IMR-90 (cell line): ENCODE results near the gene C20orf173. TPM values are rescaled to one million over a fixed set of nuclear protein-coding genes. Genes with fewer than 3 reads are reported as not detected.

Experiments used
- ATAC-seq: fragments of 200-7000 bp; cut with Tn5 transposase; 2 replicates; pipeline ENCODE4 v1.9.1; 2020; ENCODE audit warnings: low read depth, mild to moderate bottlenecking, moderate library complexity
- BruUV-seq: library from RNA; stranded (reverse); fragments of 400-500 nt; replicated peaks from 2 replicates; lab custom pipeline; 2021; lab: Mats Ljungman, UMichigan
- CTCF ChIA-PET: fragments of 300-600 bp; formaldehyde crosslinking; extraction: SDS; loops from one replicate; lab custom pipeline; 2021; ENCODE audit warnings: antibody characterized with exemption; lab: Yijun Ruan, JAX
- POLR2A ChIA-PET: fragments of 300-600 bp; sonication (Branson Sonifier 250); formaldehyde crosslinking; loops from one replicate; lab custom pipeline; 2022; ENCODE audit warnings: antibody characterized with exemption; ENCODE audit not compliant: unreplicated experiment; lab: Charles Lee
- DNase-seq: peaks from one replicate; pipeline ENCODE4 v3.0.0; 2013
- H2AFZ ChIP-seq: replicated peaks from 2 replicates; pipeline ENCODE3; 2013; ENCODE audit warnings: low read length, mild to moderate bottlenecking; ENCODE audit not compliant: poor library complexity
- H2AK5ac ChIP-seq: 2 replicates; pipeline ENCODE4 v1.6.1; 2013; ENCODE audit warnings: low read depth, low read length, inconsistent platforms
- H2AK9ac ChIP-seq: replicated peaks from 2 replicates; pipeline ENCODE3; 2013; ENCODE audit warnings: mild to moderate bottlenecking, low read depth, low read length, moderate library complexity; ENCODE audit not compliant: poor library complexity
- H2BK120ac ChIP-seq: 2 replicates; pipeline ENCODE4 v1.6.1; 2013; ENCODE audit warnings: low read depth, low read length, inconsistent platforms
- H2BK15ac ChIP-seq: 3 replicates; pipeline ENCODE4 v1.6.1; 2013; ENCODE audit warnings: low read depth, low read length, inconsistent platforms
- H2BK20ac ChIP-seq: 2 replicates; pipeline ENCODE4 v1.6.1; 2013; ENCODE audit warnings: low read depth, mild to moderate bottlenecking, inconsistent platforms, low read length, moderate library complexity
- H2BK5ac ChIP-seq: 2 replicates; pipeline ENCODE4 v1.6.1; 2013; ENCODE audit warnings: mild to moderate bottlenecking, low read depth, low read length, inconsistent platforms; ENCODE audit not compliant: poor library complexity, severe bottlenecking
- H3K14ac ChIP-seq: replicated peaks from 2 replicates; pipeline ENCODE4 v1.6.1; 2013; ENCODE audit warnings: low read depth, low read length, inconsistent platforms
- H3K18ac ChIP-seq: 2 replicates; pipeline ENCODE4 v1.6.1; 2013; ENCODE audit warnings: low read depth, low read length, control low read depth
- H3K23ac ChIP-seq: 2 replicates; pipeline ENCODE4 v1.6.1; 2013; ENCODE audit warnings: low read depth, low read length, inconsistent platforms
- H3K27ac ChIP-seq: 2 replicates; pipeline ENCODE4 v1.5.1; 2013; ENCODE audit warnings: mild to moderate bottlenecking, control low read depth, low read length; ENCODE audit not compliant: insufficient read depth
- H3K27me3 ChIP-seq: 2 replicates; pipeline ENCODE4 v1.6.1; 2013; ENCODE audit warnings: low read length; ENCODE audit not compliant: control insufficient read depth, insufficient read depth
- H3K36me3 ChIP-seq: 2 replicates; pipeline ENCODE4 v1.6.1; 2013; ENCODE audit warnings: low read length, mixed read lengths; ENCODE audit not compliant: control insufficient read depth, insufficient read depth
- H3K4ac ChIP-seq: 2 replicates; pipeline ENCODE4 v1.6.1; 2013; ENCODE audit warnings: low read depth, low read length, inconsistent platforms
- H3K4me1 ChIP-seq: 2 replicates; pipeline ENCODE4 v1.6.1; 2013; ENCODE audit warnings: low read length, mixed read lengths; ENCODE audit not compliant: control insufficient read depth, insufficient read depth
- H3K4me2 ChIP-seq: 2 replicates; pipeline ENCODE4 v1.6.1; 2013; ENCODE audit warnings: low read depth, mild to moderate bottlenecking, control low read depth, low read length, moderate library complexity
- H3K4me3 ChIP-seq: 2 replicates; pipeline ENCODE4 v1.5.1; 2013; ENCODE audit warnings: low read depth, mild to moderate bottlenecking, control low read depth, low read length, moderate library complexity; ENCODE audit not compliant: insufficient read depth
- H3K56ac ChIP-seq: 2 replicates; pipeline ENCODE4 v1.6.1; 2013; ENCODE audit warnings: low read length, inconsistent platforms; ENCODE audit not compliant: insufficient read depth; ENCODE audit errors: extremely low read depth
- H3K79me1 ChIP-seq, 2 experiments: 2 replicates each; pipeline ENCODE4 v1.6.1; 2013; ENCODE audit warnings: low read length in 2 of 2, inconsistent platforms in 1 of 2, low read depth in 1 of 2
- H3K9ac ChIP-seq: 2 replicates; pipeline ENCODE4 v1.6.1; 2013; ENCODE audit warnings: low read depth, low read length, control low read depth
- H3K9me1 ChIP-seq: 2 replicates; pipeline ENCODE4 v1.6.1; 2013; ENCODE audit warnings: low read length, inconsistent platforms; ENCODE audit not compliant: insufficient read depth
- H3K9me3 ChIP-seq: 2 replicates; pipeline ENCODE4 v1.6.1; 2013; ENCODE audit warnings: low read length; ENCODE audit not compliant: control insufficient read depth, insufficient read depth
- H4K20me1 ChIP-seq: 2 replicates; pipeline ENCODE4 v1.6.1; 2013; ENCODE audit warnings: low read length, inconsistent platforms; ENCODE audit not compliant: insufficient read depth
- H4K5ac ChIP-seq: 2 replicates; pipeline ENCODE4 v1.6.1; 2013; ENCODE audit warnings: mild to moderate bottlenecking, low read depth, low read length, control low read depth
- H4K8ac ChIP-seq, 2 experiments: 2 replicates each; pipeline ENCODE4 v1.6.1; 2013; ENCODE audit warnings: low read depth in 2 of 2, low read length in 2 of 2, control low read depth in 1 of 2, inconsistent platforms in 1 of 2
- H4K91ac ChIP-seq: 2 replicates; pipeline ENCODE4 v1.6.1; 2013; ENCODE audit warnings: low read depth, low read length, inconsistent platforms; ENCODE audit not compliant: insufficient read depth
- MAFK ChIP-seq: IDR thresholded peaks from 2 replicates; pipeline ENCODE4 v1.6.1; 2012; ENCODE audit warnings: low read depth, low read length, improper control_type of control experiment
- NFE2L2 ChIP-seq: fragments of 150-350 bp; IDR thresholded peaks from 2 replicates; pipeline ENCODE4 v1.6.1; 2016; ENCODE audit warnings: low read depth, mild to moderate bottlenecking, low read length
- RCOR1 ChIP-seq: IDR thresholded peaks from 2 replicates; pipeline ENCODE4 v1.6.1; 2012; ENCODE audit warnings: mild to moderate bottlenecking, low read length, improper control_type of control experiment; ENCODE audit not compliant: insufficient replicate concordance
- WGBS, 2 experiments: methylation state at CpG; one replicate each; pipeline versions ENCODE4 v1.1.5 to v1.1.7; 2013; ENCODE audit warnings: missing lambda C conversion rate in 2 of 2; ENCODE audit not compliant: insufficient read length in 1 of 2; ENCODE audit errors: extremely low coverage in 2 of 2; 5-methylcytosine and 5-hydroxymethylcytosine counted together
- dilution Hi-C: fragments of 300-500 bp; cut with HindIII; formaldehyde crosslinking; loops from one replicate; pipeline ENCODE4 v1.14.3; 2018; ENCODE audit warnings: low sequenced_read_pairs; ENCODE audit not compliant: unreplicated experiment
- in situ Hi-C: fragments of 300-500 bp; cut with MboI; formaldehyde crosslinking; loops from 3 replicates; pipeline ENCODE4 v1.14.3; 2019; ENCODE audit warnings: low sequenced_read_pairs, inconsistent platforms, mixed read lengths
- intact Hi-C: fragments of 100-400 bp; cut with micrococcal nuclease; formaldehyde crosslinking; loops from 2 replicates; pipeline ENCODE4 v1.10.0; 2022
- polyA plus RNA-seq, 3 experiments: library from polyadenylated mRNA; depleted of rRNA; stranded (reverse); fragments of >200 nt; gene quantifications; 2 replicates each; pipeline ENCODE4 v1.2.3, GENCODE V29; 2012; ENCODE audit warnings: low replicate concordance in 1 of 3
- total RNA-seq: library from RNA; depleted of rRNA; stranded (reverse); fragments of >200 nt; gene quantifications from 2 replicates; pipeline ENCODE4 v1.2.3, GENCODE V29; 2012

Gene C20orf173
- total and polyA plus RNA-seq, 2 of the 4 experiments (the other 2 are of a cell fraction): not detected

DNA sequence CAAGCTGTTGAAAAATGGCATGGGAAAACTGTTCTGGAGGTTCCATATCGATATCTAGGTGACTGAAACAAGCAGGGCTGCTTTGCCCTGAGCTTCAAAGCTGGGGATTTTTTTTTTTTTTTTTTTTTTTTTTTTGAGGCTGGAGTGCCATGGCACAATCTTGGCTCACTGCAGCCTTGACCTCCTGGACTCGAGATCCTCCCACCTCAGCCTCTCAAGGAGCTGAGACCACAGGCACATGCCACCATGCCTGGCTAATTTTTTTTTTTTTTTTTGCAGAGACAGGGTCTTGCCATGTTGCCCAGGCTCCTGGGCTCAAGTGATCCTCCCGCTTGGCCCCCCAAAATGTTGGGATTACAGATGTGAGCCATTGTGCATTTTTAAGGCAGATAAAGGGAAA, 23.5 kb upstream of the C20orf173 start:
- intact Hi-C loops (no loop called here), in situ Hi-C loops (no loop called here), dilution Hi-C loops (no loop called here)
- no TSS peak for BruUV-seq
- Histone ChIP-seq H3K4ac (no peak overlapping the region), H3K18ac (no peak overlapping the region), H2AK5ac (no peak overlapping the region), H2AK9ac (no peak overlapping the region), H3K4me3 (no peak overlapping the region), H3K56ac (no peak overlapping the region), H3K79me1 (peaks cover 0 to 24% of the 10 kb centered on the region in 2 experiments; a peak in 2 of 4 replicates), H2BK5ac (no peak overlapping the region), H3K36me3 (peaks cover 83% of the 10 kb centered on the region), H3K4me2 (no peak overlapping the region), H2BK120ac (no peak overlapping the region), H4K20me1 (peaks cover 9% of the 10 kb centered on the region; the same call in 1 of the 2 replicates), H4K8ac (no peak overlapping the region), H3K9ac (no peak overlapping the region), H2BK20ac (no peak overlapping the region), H2BK15ac (no peak overlapping the region), H3K4me1 (no peaks in the 10 kb centered on the region; the same call in 1 of the 2 replicates), H3K9me3 (no peaks in the 10 kb centered on the region), H3K14ac (no peak overlapping the region), H4K91ac (no peak overlapping the region), H3K23ac (no peak overlapping the region), H3K9me1 (peaks cover 15% of the 10 kb centered on the region), H4K5ac (no peak overlapping the region), H2AFZ (no peak overlapping the region), H3K27me3 (no peaks in the 10 kb centered on the region), H3K27ac (no peak overlapping the region)
- ChIA-PET CTCF (interaction anchor here (1.5 kb wide), 1 partner anchor 11 kb away, joined by 4 read pairs; the partner anchor contains the start of gene ERGIC3), POLR2A (no interaction called here)
- TF ChIP-seq RCOR1: no peak
- no peak for TF ChIP-seq MAFK
- no peak for TF ChIP-seq NFE2L2
- ATAC-seq (no peak), DNase-seq (no peak)
- 100% methylated on average over 1 of the region's 3 CpGs; no CpG with 5 or more reads in 1 of the 2 experiments for WGBS, 2 experiments
